ENCODE results near the gene LAX1. TPM values are rescaled to one million over a fixed set of nuclear protein-coding genes. Genes with fewer than 3 reads are reported as not detected.

LAX1 gene
- total RNA-seq, 6 experiments from 2014 or later, result 0.06 to 0.47 (median 0.30) TPM

DNA sequence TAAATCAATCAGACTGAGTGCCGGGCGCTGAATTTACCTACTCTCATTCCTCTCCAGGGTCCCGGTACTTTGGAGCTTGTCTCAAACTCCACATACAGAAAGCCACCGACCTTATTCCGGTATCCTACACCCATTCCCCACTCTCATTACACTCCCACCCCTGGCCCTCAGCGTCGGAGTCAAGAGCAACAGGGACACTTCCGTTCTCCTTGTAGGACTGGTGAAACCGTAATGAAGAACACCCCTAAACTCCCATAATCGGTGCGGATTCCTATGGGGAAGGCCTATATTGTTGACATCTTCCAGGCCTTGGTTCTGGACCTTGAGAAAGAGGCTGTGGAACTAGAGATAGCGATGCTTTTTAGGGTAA is 31.2 kb downstream of the LAX1 start:
- H3K4me1 ChIP-seq, result peaks cover 0 to 33% (median 4%) of the 10 kb centered on the region in 4 donors
- H3K9me3 ChIP-seq, result no peaks in the 10 kb centered on the region
- no peaks in the 10 kb centered on the region for H3K36me3 ChIP-seq
- H3K27me3 ChIP-seq, result no peaks in the 10 kb centered on the region
- peak in 1 of 3 donors; percentile 23 for DNase-seq
- TF ChIP-seq, protein P1, sequence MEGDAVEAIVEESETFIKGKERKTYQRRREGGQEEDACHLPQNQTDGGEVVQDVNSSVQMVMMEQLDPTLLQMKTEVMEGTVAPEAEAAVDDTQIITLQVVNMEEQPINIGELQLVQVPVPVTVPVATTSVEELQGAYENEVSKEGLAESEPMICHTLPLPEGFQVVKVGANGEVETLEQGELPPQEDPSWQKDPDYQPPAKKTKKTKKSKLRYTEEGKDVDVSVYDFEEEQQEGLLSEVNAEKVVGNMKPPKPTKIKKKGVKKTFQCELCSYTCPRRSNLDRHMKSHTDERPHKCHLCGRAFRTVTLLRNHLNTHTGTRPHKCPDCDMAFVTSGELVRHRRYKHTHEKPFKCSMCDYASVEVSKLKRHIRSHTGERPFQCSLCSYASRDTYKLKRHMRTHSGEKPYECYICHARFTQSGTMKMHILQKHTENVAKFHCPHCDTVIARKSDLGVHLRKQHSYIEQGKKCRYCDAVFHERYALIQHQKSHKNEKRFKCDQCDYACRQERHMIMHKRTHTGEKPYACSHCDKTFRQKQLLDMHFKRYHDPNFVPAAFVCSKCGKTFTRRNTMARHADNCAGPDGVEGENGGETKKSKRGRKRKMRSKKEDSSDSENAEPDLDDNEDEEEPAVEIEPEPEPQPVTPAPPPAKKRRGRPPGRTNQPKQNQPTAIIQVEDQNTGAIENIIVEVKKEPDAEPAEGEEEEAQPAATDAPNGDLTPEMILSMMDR (IDR thresholded peaks at IDR 0.05), result no peak
- TF ChIP-seq POLR2A (IDR thresholded peaks at IDR 0.05), result no peak
- ATAC-seq, result peak; percentile 29 to 35 (median 32)
- WGBS (ENCODE audit: insufficient coverage, low coverage, low lambda C conversion rate, missing lambda C conversion rate), result 0% methylated on average over 12 of the region's 12 CpGs
- intact Hi-C loops (cut with DNase I), result no loop called here
- peak overlapping the region; percentile 68 to 86 (median 78) for H3K4me3 ChIP-seq
- H3K27ac ChIP-seq, result peak overlapping the region; percentile 93 to 96 (median 94)

DNA sequence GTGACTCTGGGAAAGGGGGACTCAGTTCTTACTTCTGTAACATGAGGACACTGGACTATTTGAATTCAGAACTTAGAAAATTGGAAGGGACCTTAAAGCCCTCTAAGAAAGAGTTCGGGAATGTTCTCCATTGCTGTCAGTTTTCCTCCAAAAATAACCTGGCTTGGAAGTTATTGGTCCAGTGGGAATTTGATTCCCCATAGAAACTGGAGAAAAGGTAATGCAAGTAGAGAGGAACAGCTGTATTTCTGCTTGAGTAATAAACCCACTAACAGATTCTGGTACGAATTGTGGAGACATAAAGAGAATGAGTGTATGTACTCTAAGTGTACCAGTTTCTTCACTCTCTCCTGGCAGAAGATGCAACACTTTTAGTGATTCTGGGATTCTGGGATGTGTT is 32.2 kb downstream of the LAX1 start:
- Histone ChIP-seq H3K27ac (no peak overlapping the region), H3K27me3 (no peaks in the 10 kb centered on the region), H3K4me3 (peak overlapping the region in 2 of 3 donors; percentile 68 to 86), H3K4me1 (peaks cover 0 to 33% (median 4%) of the 10 kb centered on the region in 4 donors), H3K36me3 (no peaks in the 10 kb centered on the region), H3K9me3 (no peaks in the 10 kb centered on the region)
- 75% methylated on average over 2 of the region's 2 CpGs for WGBS (ENCODE audit: insufficient coverage, low coverage, low lambda C conversion rate, missing lambda C conversion rate)
- intact Hi-C loops (cut with DNase I), result no loop called here
- ATAC-seq, result no peak
- no peak for DNase-seq
- no peak for TF ChIP-seq POLR2A (IDR thresholded peaks at IDR 0.05)
- TF ChIP-seq, protein P1 (IDR thresholded peaks at IDR 0.05), result no peak

DNA sequence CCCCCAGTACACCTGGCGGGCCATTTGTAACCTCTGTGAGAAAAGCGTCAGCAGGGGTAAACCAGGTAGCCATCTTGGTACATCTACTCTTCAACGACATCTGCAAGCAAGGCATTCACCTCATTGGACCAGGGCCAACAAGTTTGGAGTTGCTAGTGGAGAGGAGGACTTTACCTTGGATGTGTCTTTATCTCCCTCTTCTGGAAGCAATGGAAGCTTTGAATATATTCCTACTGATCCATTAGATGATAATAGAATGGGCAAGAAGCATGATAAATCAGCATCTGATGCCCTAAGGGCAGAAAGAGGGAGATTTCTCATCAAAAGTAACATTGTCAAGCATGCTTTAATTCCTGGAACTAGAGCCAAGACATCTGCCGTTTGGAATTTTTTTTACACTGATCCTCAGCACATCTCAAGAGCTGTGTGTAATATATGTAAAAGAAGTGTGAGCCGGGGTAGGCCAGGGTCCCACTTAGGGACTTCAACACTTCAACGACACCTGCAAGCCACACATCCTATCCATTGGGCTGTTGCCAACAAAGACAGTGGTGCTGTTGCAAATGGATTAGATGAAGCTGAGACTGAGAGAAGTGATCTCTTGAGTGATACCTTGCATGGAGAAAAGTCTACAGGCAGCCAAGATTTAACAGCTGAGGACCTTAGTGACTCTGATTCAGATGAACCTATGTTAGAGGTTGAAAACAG is 33.1 kb downstream of the LAX1 start:
- intact Hi-C loops (cut with DNase I), result no loop called here
- Histone ChIP-seq H3K27me3 (no peaks in the 10 kb centered on the region), H3K36me3 (peaks cover 0 to 2% (median 0%) of the 10 kb centered on the region in 4 donors), H3K27ac (no peak overlapping the region), H3K9me3 (no peaks in the 10 kb centered on the region), H3K4me1 (peaks cover 0 to 33% (median 4%) of the 10 kb centered on the region in 4 donors), H3K4me3 (no peak overlapping the region)
- 76% methylated on average over 6 of the region's 6 CpGs for WGBS (ENCODE audit: insufficient coverage, low coverage, low lambda C conversion rate, missing lambda C conversion rate)
- no peak for TF ChIP-seq POLR2A (IDR thresholded peaks at IDR 0.05)
- TF ChIP-seq, protein P1 (IDR thresholded peaks at IDR 0.05), result no peak
- DNase-seq, result no peak
- ATAC-seq, result no peak

DNA sequence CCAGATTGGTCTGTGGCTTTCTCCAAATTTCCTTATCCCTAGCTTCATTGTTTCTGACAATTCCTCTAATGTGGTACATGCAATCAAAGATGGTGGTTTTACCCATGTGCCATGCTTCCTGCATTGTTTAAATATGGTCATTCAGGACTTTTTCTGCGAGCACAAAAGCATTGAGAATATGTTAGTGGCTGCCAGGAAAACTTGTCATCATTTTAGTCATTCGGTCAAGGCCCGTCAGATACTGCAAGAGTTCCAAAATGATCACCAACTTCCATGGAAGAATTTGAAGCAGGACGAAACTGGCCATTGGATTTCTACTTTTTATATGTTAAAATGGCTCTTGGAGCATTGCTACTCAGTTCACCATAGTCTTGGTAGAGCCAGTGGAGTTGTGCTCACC is 34.2 kb downstream of the LAX1 start:
- no peak for TF ChIP-seq POLR2A (IDR thresholded peaks at IDR 0.05)
- TF ChIP-seq, protein P1 (IDR thresholded peaks at IDR 0.05), result no peak
- Histone ChIP-seq H3K27me3 (no peaks in the 10 kb centered on the region), H3K4me3 (no peak overlapping the region), H3K4me1 (peaks cover 0 to 33% (median 4%) of the 10 kb centered on the region in 4 donors), H3K36me3 (peaks cover 0 to 6% (median 2%) of the 10 kb centered on the region in 4 donors), H3K9me3 (no peaks in the 10 kb centered on the region), H3K27ac (no peak overlapping the region)
- intact Hi-C loops (cut with DNase I), result no loop called here
- no peak for ATAC-seq
- WGBS (ENCODE audit: insufficient coverage, low coverage, low lambda C conversion rate, missing lambda C conversion rate), result 90% methylated on average over 4 of the region's 4 CpGs
- DNase-seq, result no peak

Measured in right lobe of liver (tissue), 6 donors.